Thoracic aorta endothelial cell (primary cell): Measurements from ENCODE around the gene PSAT1. TPM values are rescaled to one million over a fixed set of nuclear protein-coding genes. Genes with fewer than 3 reads are reported as not detected.

Experiments used
- total RNA-seq: library from RNA; depleted of rRNA; stranded (reverse); fragments of >200 nt; gene quantifications from 2 replicates; pipeline ENCODE4 v1.2.3, GENCODE V29; 2012

The PSAT1 gene
- total RNA-seq, result 57.6 and 65.0 TPM in 2 replicates

DNA sequence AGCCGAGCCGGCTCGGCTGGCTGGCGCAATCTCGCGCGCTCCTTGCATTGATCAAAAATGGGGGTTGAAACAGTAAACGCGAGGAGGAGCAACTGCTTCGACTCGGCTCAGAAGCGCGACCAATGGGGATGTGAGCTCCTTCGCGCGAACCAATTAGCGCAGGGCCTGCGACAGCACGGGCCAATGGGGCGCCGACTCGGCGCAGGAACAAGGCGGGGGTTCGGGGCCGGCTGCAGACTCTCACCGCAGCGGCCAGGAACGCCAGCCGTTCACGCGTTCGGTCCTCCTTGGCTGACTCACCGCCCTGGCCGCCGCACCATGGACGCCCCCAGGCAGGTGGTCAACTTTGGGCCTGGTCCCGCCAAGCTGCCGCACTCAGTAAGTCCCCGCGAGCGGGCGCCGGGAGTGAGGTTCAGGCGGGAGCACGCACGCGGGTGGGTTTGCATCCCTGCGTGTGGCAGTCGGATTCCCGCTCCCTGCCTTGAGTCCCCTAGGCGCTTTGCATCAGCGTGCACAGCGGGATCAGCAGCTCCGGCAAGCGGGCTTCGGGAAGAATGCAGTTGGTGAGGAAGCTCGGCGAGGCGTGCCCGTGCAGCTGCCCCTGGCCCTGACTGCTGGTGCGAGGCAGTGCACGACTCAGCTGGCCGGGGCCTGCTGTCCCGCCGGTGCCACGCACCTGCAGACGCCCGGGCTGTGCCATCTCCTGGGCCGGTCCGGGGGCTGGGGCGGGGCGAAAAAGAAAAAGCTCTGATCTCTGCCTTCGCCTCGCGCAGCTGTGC is at the start of gene PSAT1:
Gene PSAT1 (plus strand): TSS at position 233 of the 779 bp plus-strand sequence. CDS start 86 bp downstream, at position 319.

Other genes with a start within 250 kb of the PSAT1 start
- 43.6 and 52.1 TPM in 2 replicates for gene CEP78, start 61.0 kb upstream of the PSAT1 start, total RNA-seq